ENCODE measurements around the gene CDY2B.
"Not testable (repeated sequence)": the region's sequence is repeated elsewhere in the genome, so short reads cannot be mapped to it uniquely, and the experiment has no call there.

The CDY2B gene

DNA sequence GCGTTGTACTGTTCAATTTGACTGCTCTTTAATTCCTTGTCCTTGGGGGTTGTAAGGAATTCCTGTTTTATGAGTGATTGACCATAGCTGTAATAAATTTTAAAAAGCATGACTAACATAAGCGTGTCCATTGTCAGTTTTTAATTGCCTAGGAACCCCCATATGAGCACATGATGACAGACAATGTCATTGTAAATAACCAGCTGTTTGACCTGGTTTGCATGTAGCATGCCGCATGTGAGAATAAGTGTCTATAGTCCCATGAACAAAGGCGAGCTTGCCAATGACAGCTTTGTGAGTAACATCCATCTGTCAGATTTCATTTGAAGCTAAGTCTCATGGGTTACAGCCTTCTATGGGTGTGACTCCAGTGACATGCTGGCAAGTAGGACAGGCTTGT lies 30.9 kb downstream of the CDY2B start:
- ATAC-seq (replicated peaks; ENCODE audit: extremely low read depth, poor library complexity, severe bottlenecking); H3K9me3 Mint-ChIP-seq; H3K27ac Mint-ChIP-seq (ENCODE audit: low read depth); H3K27me3 Mint-ChIP-seq; DNase-seq (ENCODE audit: low spot score in 2 of 2); H3K4me1 Mint-ChIP-seq; H3K36me3 Mint-ChIP-seq (ENCODE audit: insufficient read depth); H3K4me3 Mint-ChIP-seq: not testable (repeated sequence)

DNA sequence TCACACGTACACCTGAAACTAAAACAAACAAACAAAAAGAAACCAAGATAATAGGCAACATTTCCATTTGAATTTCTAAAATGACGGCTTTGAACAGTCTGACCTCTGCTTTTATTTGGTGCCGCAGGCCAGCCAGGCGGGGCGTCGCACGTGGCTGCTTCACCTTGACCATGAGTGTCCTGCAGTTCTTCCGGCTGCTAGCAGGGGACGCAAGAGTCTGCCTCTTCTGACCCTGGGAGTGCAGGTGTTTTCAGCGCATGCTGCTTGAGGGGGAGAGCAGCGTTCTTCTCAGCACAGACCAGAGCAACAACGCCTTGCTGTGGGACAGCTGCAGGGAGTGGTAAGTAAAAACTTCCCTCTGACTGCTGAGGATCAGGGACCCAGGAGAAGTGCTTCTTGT lies 47.9 kb downstream of the CDY2B start:
- H3K4me1 Mint-ChIP-seq; H3K9me3 Mint-ChIP-seq; H3K4me3 Mint-ChIP-seq; DNase-seq (ENCODE audit: low spot score in 2 of 2); ATAC-seq (replicated peaks; ENCODE audit: extremely low read depth, poor library complexity, severe bottlenecking); H3K27me3 Mint-ChIP-seq; H3K27ac Mint-ChIP-seq (ENCODE audit: low read depth); H3K36me3 Mint-ChIP-seq (ENCODE audit: insufficient read depth): not testable (repeated sequence)

Measured in central memory CD8-positive, alpha-beta T cell (primary cell).